ENCODE data around the gene BBS9.

- TF ChIP-seq POLR2A (IDR thresholded peaks at IDR 0.05) (no peak), CTCF (IDR thresholded peaks at IDR 0.05) (no peak)
Observed at GRCh38 chr7:33448035-33448434, 318.7 kb downstream of the BBS9 start.

All from right lobe of liver (tissue), 4 donors.